Ishikawa (cell line): ENCODE measurements around the gene CFAP53.

Experiments
- RAD21 ChIP-seq: IDR thresholded peaks from 2 replicates; pipeline ENCODE4 v1.6.1; 2012; ENCODE audit warnings: low read depth
- REST ChIP-seq: IDR thresholded peaks from 2 replicates; pipeline ENCODE4 v1.6.1; 2012; ENCODE audit warnings: low read depth, mild to moderate bottlenecking
- ZBTB7A ChIP-seq: IDR thresholded peaks from 2 replicates; pipeline ENCODE4 v1.6.1; 2012; ENCODE audit warnings: low read depth

GRCh38 chr18:50262977-50263376 is 3.3 kb downstream of the CFAP53 start:
- no peak for TF ChIP-seq REST
- TF ChIP-seq ZBTB7A = no peak
- TF ChIP-seq RAD21 = no peak
